Mesodermal cell (in vitro differentiated cells): ENCODE measurements around the gene LEF1.

Experiments
- H3K27ac ChIP-seq: 2 replicates; pipeline ENCODE4 v1.7.0; 2013; ENCODE audit warnings: mild to moderate bottlenecking, low read depth, low read length, moderate library complexity; ENCODE audit not compliant: severe bottlenecking
- H3K36me3 ChIP-seq: 2 replicates; pipeline ENCODE4 v1.7.1; 2013; ENCODE audit warnings: mild to moderate bottlenecking, low read length, moderate library complexity; ENCODE audit not compliant: control insufficient read depth, insufficient read depth
- H3K4me1 ChIP-seq: one replicate; pipeline ENCODE4 v1.7.1; 2013; ENCODE audit warnings: mild to moderate bottlenecking, low read length; ENCODE audit not compliant: insufficient read depth, control insufficient read depth, poor library complexity, severe bottlenecking
- H3K4me3 ChIP-seq: 2 replicates; pipeline ENCODE4 v1.7.0; 2013; ENCODE audit warnings: low read length, control low read depth, mild to moderate bottlenecking; ENCODE audit not compliant: insufficient read depth, poor library complexity, severe bottlenecking; ENCODE audit errors: extremely low read depth
- H3K9me3 ChIP-seq: 2 replicates; pipeline ENCODE4 v1.7.1; 2013; ENCODE audit warnings: mild to moderate bottlenecking, low read length, moderate library complexity; ENCODE audit not compliant: control insufficient read depth
- WGBS, 2 experiments: methylation state at CpG; one replicate each; pipeline ENCODE4 v1.1.5; 2013; ENCODE audit warnings: missing lambda C conversion rate in 2 of 2; ENCODE audit not compliant: insufficient coverage in 2 of 2; 5-methylcytosine and 5-hydroxymethylcytosine counted together

LEF1 gene

DNA sequence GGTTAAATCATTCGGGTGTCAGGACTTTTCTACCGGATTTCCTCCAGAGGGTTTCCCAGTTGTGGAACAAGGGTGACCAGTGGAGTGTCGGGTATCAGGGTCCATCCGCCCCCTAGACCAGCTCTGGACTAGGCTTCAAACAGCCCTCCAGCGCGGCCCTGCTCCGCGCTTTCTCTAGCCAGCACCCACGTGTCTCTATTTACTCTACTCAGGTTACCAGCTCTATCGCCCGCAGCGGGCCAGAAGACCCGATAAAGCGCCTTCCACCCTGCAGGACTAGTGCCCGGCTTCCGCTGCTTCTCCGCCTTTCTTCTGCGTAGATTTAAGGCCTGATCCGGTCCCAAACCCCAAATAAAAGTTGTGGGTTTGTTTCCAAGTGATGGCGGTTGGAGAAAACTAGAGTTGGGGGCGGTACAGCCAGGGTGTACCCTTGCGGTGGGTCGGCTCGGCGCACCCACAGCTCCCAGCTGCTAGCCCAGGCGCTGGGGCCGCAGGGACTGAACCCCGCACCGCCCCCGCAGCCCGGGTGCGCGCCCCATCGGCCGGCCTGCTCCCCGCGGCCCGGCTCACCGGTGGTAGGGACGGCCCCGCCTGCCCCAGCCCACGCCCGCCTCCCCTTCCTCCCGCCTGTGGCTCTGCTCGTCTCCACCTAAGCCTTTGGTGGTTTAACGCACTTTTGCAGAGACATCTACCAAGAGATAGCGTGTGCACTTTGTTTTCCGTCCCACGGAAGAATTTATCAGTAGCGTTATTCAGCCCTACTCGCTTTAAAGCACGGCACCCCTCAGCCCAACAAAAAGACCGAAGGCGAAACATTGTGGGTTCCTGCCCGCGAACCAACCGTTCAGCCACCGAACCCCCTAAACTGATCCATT lies 2.1 kb downstream of the LEF1 start:
- Histone ChIP-seq H3K4me3 (peak overlapping the region; percentile 91), H3K9me3 (no peaks in the 10 kb centered on the region), H3K36me3 (peaks cover 16% of the 10 kb centered on the region), H3K4me1 (peaks cover 24% of the 10 kb centered on the region), H3K27ac (peak overlapping the region; percentile 85)
- 0% methylated on average over 40 to 46 of the region's 58 CpGs for WGBS, 2 experiments

DNA sequence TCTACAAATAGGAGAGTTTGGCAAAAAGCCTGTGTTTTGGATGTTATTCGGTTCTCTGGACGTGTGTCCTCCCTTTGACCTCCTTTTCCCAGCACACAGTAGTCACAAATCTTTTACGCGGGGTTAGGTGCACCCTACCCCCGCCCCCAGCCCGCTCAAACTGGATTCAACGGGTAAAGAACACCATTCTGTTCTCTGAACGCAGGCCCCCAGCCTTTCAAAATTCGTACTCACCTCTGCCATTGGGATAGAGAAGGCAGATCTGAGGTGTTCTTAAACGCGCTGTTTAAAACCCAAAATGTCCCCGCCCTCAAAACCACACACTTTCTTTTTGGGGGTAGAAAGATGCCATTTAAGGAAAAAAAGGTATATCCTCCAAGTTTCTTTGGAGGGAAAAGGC lies 2.7 kb downstream of the LEF1 start:
- Histone ChIP-seq H3K27ac (peak overlapping the region; percentile 85), H3K4me3 (peak overlapping the region; percentile 91), H3K4me1 (peaks cover 19% of the 10 kb centered on the region), H3K9me3 (no peaks in the 10 kb centered on the region), H3K36me3 (peaks cover 17% of the 10 kb centered on the region)
- 13 to 19% methylated on average over 3 to 4 of the region's 12 CpGs for WGBS, 2 experiments

DNA sequence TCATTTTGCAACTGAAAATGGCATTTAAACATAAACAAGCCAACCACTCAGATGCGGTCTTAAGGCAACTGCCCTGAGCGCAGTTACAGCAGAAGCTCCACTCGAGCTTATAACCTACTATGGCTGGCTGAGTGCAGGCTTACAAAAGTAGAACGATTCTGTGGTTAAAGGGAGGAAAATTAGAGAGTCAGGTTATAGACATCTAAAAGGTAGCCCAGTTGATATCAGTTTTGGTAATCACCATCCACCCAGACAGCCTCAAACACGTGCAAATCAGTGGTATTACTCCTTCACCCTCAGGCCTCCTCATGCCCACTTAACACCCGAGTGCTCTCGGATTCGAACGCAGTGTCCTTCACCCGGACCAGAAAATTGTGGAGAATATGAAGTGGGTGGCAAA lies 3.1 kb downstream of the LEF1 start:
- Histone ChIP-seq H3K9me3 (no peaks in the 10 kb centered on the region), H3K36me3 (peaks cover 22% of the 10 kb centered on the region), H3K4me1 (peaks cover 14% of the 10 kb centered on the region), H3K4me3 (peak overlapping the region; percentile 91), H3K27ac (peak overlapping the region; percentile 85)
- WGBS, 2 experiments: 90% methylated on average over 2 of the region's 10 CpGs; no CpG with 5 or more reads in 1 of the 2 experiments

- no peak overlapping the region for H3K27ac ChIP-seq
- H3K4me3 ChIP-seq: no peak overlapping the region
- peaks cover 42% of the 10 kb centered on the region for H3K36me3 ChIP-seq
- peaks cover 5% of the 10 kb centered on the region for H3K4me1 ChIP-seq
- H3K9me3 ChIP-seq: no peaks in the 10 kb centered on the region
- 90% methylated on average over 2 of the region's 5 CpGs; no CpG with 5 or more reads in 1 of the 2 experiments for WGBS, 2 experiments
Observed at GRCh38 chr4:108163351-108163750, 5.4 kb downstream of the LEF1 start.

GRCh38 chr4:108160741-108161352 lies 7.9 kb downstream of the LEF1 start:
- no peak overlapping the region for H3K4me3 ChIP-seq
- peaks cover 56% of the 10 kb centered on the region for H3K36me3 ChIP-seq
- 40 to 60% methylated on average over 1 of the region's 3 CpGs for WGBS, 2 experiments
- no peaks in the 10 kb centered on the region for H3K9me3 ChIP-seq
- H3K27ac ChIP-seq: no peak overlapping the region
- peaks cover 5% of the 10 kb centered on the region for H3K4me1 ChIP-seq

DNA sequence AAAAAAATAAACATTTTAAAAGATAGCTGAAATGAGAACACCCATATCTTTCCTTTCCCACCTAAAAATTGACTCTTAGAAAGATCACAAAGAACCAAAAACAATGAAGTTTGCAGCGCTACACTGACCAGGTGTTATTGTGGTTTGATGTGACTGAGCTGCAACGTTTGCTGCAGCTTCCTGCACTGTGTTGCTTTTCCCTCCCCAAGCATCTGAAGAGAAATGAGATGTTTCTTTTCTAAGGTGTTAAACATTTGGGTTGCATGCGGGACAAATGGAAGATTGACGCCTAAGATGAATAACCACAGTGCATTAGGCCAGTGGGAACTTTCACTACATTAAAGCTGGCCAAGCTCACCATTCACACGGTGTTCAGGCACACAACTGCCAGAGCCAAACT lies 8.9 kb downstream of the LEF1 start:
- H3K27ac ChIP-seq: no peak overlapping the region
- H3K4me1 ChIP-seq: peaks cover 5% of the 10 kb centered on the region
- H3K4me3 ChIP-seq: no peak overlapping the region
- no peaks in the 10 kb centered on the region for H3K9me3 ChIP-seq
- peaks cover 60% of the 10 kb centered on the region for H3K36me3 ChIP-seq
- WGBS, 2 experiments: 83 to 95% methylated on average over 2 to 3 of the region's 5 CpGs

- no peaks in the 10 kb centered on the region for H3K9me3 ChIP-seq
- no peak overlapping the region for H3K27ac ChIP-seq
- H3K4me1 ChIP-seq: no peaks in the 10 kb centered on the region
- no peak overlapping the region for H3K4me3 ChIP-seq
- H3K36me3 ChIP-seq: peaks cover 64% of the 10 kb centered on the region
- no CpG with 5 or more reads among the region's 2 CpGs for WGBS, 2 experiments
Observed at GRCh38 chr4:108157655-108158054, 11.1 kb downstream of the LEF1 start.

DNA sequence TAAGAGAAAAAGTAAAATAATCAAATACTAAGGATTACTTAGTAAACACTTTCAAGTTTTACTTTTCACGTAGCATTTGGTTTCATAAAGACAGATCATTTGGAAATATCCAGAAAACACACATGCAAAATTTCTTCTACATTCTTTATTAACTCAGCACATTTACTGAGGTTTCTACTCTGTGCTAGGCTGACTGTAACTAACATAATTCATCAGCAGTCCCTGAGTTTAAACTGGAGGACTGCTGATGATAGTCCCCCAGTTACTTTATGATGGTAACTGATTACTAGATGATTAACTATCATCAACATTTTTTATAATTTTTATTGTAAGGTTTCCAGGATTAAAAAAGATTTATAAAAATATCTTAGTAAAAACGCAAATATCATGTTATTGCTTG lies 12.3 kb downstream of the LEF1 start:
- Histone ChIP-seq H3K36me3 (peaks cover 73% of the 10 kb centered on the region), H3K27ac (no peak overlapping the region), H3K4me1 (no peaks in the 10 kb centered on the region), H3K4me3 (no peak overlapping the region), H3K9me3 (no peaks in the 10 kb centered on the region)
- 94 to 100% methylated on average over 1 to 2 of the region's 2 CpGs for WGBS, 2 experiments

- Histone ChIP-seq H3K4me1 (no peaks in the 10 kb centered on the region), H3K27ac (peak overlapping the region; percentile 38), H3K36me3 (peaks cover 71% of the 10 kb centered on the region), H3K4me3 (no peak overlapping the region), H3K9me3 (no peaks in the 10 kb centered on the region)
- WGBS, 2 experiments: 51 to 53% methylated on average over 3 to 5 of the region's 7 CpGs
Observed at GRCh38 chr4:108155373-108155772, 13.4 kb downstream of the LEF1 start.

GRCh38 chr4:108152980-108153379 lies 15.8 kb downstream of the LEF1 start:
- no peaks in the 10 kb centered on the region for H3K9me3 ChIP-seq
- H3K36me3 ChIP-seq: peaks cover 56% of the 10 kb centered on the region
- no peak overlapping the region for H3K4me3 ChIP-seq
- no peaks in the 10 kb centered on the region for H3K4me1 ChIP-seq
- no peak overlapping the region for H3K27ac ChIP-seq
- 83% methylated on average over 1 of the region's 1 CpG; no CpG with 5 or more reads in 1 of the 2 experiments for WGBS, 2 experiments
